GM19238 (cell line): ENCODE results near the gene RTP2.
"Not testable (repeated sequence)": the region's sequence is repeated elsewhere in the genome, so short reads cannot be mapped to it uniquely, and the experiment has no call there.

Source experiments
- DNase-seq: peaks from one replicate; pipeline ENCODE4 v3.0.0; 2011; ENCODE audit warnings: low spot score; ENCODE audit not compliant: insufficient read length

RTP2 gene

DNA sequence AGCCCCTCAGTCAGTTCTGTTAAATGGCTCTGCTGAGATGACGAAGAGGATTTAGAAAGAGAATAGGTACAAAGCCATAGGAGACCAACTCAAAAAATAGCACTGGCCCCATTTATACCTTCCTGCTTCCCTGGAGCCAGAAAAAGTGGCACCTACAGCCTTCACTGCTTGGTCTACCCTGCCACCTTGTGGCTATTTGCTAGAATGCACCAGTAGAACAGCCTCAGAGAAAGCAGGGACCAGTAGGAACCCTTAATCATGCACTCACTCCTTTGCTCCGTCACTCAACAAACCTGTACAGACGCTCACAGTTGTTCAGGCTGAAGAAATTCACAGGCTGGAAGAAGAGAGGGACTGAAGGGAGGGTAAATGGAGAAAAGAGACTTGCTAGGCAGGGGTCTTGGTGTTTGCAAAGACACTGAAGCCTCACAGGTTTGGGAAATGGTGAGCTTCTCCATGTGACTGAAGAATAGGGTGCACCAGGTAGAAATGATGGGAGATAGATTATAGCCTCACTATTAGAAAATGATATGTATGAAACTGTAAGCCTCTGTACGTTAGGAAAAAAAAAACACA lies 12.1 kb upstream of the RTP2 start:
- peak; percentile 47 for DNase-seq

DNA sequence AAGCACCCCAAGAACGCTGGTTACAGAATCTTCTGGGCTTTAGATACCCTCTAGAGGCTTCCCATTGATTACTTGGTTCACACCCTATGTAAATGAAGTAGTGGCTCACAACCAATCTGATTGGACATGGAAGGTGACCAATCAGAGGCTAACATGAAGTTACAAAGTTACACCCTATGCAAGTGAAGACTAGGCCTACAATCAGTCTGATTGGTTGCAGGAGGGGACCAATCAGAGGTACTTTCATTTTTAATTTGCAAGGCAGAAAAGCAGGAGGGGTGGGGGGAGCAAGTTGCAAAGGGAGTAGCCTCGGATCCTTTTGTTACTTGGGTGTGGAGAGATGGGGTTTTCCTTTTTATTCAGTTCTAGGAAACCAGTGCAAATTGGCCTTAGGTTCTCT lies 11.1 kb upstream of the RTP2 start:
- DNase-seq: no peak

DNA sequence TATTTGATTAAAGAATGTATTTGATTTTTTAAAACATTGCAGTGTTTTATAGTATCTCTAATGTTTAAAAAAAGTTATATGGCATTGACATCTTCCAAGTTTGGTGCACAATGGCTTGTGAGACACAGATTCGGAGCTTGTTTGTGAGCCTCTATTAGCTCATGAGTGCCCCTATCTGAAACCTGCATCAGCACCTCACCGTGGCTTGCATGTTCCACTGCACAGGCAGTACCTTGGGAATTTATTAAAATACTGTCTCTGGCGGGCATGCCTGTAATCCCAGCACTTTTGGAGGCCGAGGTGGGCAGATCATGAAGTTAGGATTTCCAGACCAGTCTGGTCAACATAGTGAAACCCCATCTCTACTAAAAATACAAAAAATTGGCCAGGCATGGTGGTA lies 6.8 kb upstream of the RTP2 start:
- no peak for DNase-seq

DNA sequence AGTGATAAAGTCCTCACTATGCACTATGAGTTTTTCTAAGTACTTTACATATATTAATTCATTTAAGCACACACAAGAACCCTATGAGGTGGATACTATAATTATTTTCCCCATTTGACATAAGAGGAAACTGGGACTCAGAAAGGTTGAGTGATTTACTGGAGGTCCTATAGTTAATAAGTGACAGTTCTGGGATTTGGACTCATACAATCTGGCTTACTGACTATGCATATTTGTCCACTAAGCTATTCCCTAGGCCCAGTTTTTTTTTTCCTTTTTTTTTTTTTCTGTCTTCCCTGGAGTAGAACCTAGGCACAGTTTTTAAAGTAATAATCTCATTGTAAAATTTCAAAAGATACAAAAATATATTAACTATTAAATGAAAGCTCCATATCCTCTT lies 6.3 kb upstream of the RTP2 start:
- no peak for DNase-seq

DNA sequence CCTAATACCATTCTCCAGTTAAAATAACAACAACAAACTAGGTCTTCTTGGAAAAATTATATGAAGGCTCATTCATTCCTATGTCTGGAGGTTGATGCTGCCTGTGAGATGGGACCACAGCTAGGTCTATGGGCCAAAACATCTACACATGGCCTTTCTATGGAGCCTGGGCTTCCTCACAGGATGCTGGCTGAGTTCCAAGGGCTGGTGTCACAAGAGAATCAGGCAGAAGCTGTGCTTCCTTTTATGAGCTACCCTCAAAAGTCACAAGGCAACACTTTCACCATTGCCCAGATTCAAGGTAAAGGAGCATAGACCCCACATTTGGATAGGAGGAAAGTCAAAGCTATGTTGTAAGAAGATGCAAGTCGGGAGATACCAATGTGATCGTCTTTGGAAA lies 4.6 kb upstream of the RTP2 start:
- no peak for DNase-seq

DNA sequence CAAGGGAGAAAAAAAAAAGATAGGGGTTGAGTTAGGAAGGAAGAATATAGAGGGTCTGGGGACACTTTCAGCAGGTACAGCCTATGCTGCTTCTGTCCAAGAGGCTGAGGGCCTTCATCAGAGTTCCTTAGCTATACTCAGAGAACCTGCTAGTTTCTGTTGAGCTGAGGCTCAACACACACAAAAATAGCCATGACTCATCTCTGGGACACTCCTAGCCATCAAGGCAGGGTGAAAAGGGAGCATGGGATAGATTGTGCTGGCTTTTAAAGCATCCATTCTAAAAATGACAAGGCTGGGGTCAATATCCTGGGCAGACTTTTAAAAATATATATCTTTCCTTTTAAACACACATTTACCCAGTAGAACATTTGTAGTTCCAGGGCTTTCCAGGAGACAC lies 2.8 kb upstream of the RTP2 start:
- DNase-seq: no peak

DNA sequence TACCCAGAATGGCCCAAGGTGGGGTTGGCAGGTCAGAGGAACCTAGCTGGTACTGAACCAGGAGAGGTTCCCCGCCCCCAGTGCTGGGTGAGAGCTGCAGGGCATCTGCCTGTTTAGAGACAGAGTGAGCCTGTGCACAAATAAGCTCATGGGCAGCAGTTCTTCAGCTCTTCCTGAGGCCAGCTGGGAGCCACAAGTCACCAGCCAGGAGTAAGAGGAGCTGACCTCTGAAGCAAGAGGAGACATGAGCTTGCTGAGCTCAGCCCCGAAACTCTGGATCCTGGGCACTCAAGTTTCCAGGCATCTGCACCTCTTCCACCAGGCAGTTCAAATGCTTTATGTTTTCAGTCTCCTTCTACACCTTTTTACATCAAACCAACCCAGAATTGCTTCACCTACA lies 2.1 kb downstream of the RTP2 start:
- DNase-seq: no peak

DNA sequence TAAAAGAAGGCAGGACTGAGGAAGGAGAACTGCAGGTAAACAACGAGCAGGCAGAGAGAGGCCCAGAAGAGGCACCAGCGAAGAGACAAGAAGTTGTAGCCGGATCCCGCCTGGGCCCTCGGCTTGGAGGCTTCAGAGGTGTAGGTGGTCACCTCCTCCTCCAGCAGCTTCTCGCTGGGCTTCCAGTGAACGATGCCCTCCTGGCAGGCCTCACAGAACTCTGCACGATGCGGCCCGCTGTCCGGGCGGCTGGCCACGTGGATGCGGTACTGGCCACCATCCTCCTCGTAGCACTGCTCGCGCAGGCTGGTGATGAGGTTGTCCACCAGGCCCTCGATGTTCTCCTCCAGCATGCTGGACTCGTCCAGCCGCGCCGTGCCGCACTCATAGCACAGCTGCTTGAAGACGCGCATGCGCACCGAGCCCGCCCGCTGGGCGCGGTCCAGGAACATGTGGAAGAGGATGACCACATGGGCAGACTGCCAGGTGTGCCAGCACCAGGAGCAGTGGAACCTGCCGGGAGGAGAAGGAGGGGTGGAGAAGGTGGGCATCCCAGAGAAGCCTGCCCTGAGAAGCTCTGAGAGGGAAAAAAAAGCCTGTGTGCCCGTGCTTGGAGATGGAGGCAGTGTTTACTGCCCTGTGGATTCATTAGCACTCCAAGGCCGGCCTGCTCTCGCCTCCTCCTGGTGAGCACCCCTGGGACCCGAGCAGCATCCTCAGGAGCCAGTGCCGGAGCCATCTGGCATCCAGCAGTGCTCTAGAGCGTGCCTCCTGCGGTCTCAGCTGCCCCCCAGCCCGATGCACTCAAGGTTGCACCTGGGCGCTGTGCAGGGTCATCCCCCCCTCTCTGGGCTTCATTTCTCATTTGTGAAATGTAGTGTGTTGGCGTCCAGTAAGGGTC lies 3.6 kb downstream of the RTP2 start:
- no peak for DNase-seq

DNA sequence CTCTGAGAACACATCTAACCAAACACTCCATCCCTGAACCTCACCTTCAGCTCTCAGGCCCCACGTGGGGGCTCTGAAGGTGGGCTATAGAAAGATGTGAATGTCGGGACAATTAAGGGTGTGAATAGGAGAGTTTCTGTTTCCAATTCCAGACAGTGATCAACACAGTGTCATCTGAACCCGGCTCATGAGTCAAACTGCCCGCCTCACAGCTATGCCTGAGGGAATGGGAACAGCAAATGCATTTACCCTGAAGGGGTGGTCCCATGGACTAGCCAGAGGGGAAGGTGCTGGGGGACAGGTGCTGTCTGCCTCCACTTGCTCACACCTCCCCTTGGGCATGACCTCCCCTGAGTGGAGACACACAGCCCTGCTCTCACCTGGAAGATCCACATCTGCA lies 6.3 kb downstream of the RTP2 start:
- DNase-seq: no peak

DNA sequence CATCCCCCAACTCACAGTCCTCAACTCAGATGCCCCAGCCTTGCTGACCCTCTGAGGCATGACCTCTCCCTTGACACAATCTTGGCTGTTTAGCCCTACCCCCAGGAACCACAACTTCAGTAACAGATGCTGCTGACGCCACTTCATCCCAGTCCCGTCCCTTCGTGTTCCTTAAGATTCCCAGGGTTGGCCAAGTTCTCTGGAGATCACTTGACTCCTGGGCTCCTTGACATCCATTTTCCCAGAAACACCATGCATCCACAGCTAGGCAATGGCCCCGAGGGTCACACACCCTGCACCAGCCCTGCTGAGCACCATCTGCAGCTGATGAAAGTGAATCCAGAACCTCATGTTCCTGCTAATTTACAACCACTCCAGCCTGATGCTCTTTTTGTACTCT lies 6.9 kb downstream of the RTP2 start:
- DNase-seq: no peak

DNA sequence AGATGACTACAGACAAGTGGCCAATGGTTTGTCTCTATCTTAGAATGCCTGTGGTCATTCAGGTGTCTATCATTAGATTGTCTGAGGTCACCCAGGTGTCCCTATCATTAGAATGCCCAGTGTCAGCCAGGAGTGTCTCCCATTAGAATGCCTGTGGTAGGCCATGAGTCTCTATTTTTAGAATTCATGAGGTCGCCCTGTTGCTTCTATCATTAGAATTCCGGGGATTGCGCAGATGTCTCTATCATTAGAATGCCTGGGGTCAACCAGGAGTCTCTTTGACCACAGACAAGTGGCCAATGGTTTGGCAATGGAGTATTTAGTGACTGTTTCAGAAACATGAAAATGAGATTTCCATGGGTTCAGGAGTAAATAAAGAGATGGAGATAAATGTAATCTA lies 7.6 kb downstream of the RTP2 start:
- DNase-seq: no peak

DNA sequence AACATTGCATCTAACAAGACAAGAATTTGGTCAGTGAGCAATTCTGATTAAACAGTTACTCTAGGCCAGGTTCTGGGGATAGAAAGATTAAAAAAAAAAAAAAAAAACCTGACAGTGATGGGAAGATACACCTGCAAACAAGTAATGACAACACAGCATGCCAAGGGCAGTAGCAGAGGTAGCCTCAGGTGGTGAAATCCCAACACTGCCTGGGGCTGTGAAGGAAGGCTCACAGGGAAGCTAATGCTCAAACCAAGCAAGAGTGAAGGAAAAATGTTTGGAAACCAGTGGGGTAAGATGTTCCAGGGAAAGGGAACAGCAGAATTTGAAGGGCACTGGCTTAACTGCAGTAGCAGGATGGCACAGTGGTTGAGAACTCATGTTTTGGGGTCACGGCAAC lies 8.9 kb downstream of the RTP2 start:
- DNase-seq: no peak

DNA sequence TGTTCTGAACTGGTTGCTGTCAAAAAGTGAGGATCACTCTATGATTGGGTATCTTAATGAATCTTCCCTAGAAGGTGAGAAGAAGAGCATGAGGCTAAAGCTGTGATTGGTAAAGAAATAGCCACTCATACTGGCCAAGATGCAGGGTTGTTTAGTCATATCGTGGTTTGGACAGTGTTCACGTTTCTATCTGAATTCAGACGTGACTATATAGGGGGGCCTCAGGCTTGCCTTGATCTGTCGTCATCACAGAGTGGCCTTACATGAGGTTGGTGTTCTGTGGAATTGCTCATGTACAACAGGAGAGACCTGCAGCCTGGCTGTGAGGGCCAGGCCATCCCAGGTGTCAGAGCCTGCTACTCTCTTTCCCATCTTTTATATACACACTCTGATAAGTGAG lies 12.4 kb downstream of the RTP2 start:
- DNase-seq: no peak

DNA sequence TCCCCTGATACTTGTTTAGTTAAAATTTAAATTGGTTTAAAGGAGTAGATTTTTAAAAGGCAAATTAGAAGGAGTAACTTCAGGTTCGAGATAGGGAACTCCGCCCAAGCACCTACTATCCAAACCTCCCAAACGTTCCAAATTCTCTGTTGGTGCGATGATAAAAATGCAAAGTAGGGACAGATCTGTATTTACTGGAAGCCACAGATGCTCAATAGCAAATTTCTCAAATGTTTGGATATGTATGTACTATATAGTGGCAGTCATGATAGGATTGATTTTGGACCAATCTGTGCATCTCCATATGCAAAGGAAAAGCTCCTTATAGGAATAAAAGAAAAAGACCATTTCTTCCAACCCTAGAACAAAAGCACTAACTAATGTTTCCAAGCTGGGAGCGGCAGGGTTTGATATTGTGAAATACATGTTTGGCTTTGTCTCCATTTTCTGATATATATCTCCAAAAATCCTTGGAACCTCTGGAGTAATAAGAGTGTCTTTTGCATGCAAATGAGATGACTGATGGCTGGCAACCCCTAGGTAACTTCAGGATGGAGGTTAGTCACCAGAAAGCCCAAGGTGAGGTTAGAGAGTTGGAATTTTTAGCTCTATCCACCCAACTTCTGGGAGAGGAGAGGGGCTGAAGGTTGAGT lies 15.6 kb downstream of the RTP2 start:
- DNase-seq: no peak

DNA sequence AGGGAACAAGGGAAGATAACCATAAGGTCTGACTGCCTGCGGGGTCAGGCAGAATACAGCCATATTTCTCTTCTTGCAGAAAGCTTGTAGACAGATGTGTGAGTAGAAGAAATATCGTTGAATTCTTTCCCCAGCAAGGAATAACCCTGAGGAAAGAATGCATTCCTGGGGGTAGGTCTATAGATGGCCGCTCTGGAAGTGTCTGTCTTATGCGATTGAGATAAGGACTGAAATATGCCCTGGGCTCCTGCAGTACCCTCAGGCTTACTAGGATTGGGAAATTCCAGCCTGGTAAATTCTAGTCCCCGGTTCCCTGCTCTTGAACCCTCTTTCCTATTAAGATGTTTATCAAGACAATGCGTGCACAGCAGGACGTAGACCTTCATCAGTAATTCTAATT lies 16.4 kb downstream of the RTP2 start:
- DNase-seq: no peak

DNA sequence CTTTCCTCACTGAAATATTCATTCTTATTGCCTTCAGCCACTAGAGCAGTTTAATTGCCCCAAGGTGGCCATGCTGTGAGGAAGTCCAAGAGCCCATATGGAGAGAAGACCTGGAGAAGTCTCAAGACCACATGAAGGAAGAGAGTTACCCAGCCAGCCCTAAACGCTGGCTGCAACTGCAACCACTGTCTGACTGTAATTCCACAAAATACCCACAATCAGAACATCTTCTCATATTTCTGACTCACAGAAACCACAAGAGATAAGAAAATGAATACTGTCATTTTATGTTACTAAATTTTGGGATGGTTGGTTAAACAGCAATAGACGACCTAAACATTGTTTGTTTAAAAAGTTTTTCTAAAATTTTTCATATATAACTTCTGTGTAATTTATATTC lies 17.5 kb downstream of the RTP2 start:
- no peak for DNase-seq

DNA sequence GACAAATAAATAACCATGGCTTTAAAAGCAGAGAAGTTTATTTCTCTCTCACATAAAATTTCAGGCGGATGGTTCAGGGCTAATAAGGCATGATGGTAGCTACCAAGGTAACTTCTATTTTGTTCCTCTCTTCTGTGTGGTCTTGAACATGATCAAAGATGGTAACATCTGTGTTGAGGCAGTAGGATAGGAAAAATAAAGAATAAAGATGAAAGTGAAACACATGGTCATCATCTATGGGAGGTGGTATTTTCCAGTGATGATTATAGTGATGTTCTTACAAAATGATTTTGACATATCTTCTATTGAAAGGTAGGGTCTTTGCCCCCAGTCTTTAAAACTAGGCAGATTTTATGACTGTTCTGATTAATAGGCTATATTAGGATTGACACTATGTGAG lies 17.9 kb downstream of the RTP2 start:
- no peak for DNase-seq

DNA sequence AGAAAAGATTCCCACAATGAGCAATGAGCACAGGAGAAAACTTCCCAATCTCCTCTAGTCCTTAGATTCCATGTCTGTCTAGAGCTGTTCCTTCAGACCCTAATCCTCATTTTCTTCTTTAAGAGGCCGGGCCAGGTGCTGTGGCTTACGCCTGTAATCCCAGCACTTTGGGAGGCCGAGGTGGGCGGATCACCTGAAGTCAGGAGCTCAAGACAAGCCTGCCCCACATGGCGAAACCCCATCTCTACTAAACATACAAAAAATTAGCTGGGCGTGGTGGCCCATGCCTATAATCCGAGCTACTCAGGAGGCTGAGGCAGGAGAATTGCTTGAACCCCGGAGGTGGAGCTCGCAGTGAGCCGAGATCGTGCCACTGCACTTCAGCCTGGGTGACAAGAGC lies 20.6 kb downstream of the RTP2 start:
- not testable (repeated sequence) for DNase-seq

DNA sequence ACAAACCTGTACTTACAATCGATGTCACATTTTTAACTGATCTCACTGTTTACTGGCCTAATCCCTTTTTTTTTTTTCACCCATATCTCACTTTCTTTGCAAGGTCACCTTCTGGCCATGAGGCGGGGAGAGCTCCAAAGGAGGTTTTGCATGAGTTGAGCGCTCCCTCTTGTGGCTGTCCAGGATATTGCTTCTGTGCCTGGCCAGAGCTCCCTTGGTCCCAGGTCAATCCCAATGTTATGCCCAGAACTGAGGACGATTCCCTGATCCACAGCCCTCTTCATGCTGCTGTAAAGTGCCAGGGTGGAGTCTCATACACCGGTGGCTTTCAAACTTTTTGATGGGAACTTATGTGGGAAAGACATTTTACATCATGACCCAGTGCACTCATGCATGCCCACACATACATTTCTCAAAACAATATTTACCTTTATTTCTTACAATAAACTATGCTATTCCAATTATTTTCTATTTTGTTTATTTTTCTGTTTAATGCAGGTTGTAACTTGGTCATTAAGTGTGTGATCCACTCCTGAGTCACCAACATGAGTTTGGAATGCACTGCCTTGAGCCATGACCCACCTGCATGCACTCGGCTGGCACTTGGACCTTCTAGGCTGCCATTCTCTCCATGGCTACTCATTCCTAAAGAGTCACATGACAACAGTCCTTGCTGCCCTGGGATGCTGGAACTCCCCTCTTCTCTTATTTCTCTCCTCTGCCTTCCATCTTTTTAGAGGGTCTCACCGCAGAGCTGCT lies 22.5 kb downstream of the RTP2 start:
- DNase-seq: peak; percentile 46

DNA sequence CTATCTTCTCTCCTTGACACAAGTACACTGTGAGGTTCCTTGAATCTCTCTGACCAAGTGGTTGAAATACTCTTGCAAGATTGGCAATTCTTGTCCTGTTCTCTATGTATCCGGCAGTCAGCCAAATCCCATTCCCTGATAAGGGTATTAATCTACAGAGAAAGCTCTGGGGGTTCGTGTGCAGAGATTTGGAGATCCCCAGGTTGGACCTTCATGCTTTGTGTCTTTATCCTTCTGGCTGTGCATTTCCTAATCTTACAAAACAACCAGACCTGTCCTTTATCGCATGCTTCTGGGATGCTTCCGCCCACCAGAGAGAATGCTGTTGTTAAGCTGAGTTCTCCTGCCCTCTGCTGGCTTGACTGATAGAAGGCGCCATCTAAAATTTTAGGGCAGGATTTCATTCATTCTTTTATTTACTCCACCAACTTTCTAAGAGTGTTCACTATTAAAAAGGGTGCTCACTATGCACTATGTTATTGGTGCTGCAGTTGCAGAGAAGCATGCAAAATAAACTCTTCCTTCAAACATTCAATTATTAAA lies 23.6 kb downstream of the RTP2 start:
- DNase-seq: no peak

DNA sequence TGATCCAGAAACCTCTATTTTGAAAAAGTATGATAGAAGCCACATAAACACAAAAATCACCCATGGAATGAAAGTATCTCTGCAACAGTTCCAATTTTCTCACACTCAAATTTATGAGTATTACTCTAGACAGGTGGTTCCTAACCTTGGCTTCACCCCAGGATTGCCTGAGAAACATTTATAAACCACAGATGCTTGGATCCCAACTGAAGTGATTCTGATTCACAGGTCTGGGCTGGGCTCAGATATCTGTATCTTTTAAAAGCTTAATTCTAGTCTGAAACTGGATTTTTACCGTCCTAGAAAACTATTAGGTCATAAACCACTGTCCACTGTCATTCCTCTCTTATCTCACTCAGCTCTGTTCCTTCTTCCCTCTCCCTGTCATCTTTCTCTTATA lies 24.8 kb downstream of the RTP2 start:
- no peak for DNase-seq

DNA sequence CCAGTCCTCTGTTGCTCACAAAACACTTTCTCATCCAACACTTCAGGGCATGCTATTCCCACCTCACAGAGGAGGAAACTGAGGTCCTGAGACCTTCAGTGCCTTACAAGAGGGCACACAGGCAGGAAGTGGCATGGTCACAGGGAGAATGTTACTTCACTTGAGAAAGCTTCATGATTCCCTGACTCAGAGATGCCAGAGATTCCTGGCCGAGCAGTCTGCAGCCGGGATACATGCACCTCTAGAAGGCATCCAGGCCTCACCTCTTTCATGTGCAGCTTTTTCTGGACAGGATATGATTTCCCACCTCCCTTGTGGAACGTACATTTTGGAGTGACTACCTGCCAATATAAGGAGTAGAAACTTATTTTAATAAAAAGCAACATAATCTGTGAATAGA lies 29.3 kb downstream of the RTP2 start:
- no peak for DNase-seq
